Effector memory CD8-positive, alpha-beta T cell (primary cell): ENCODE measurements around the gene DTHD1.

Experiments
- ATAC-seq: fragments of 150-1000 bp; cut with Tn5 transposase; replicated peaks from 2 replicates; pipeline ENCODE4 v1.10.0; 2021; ENCODE audit warnings: mild to moderate bottlenecking, moderate library complexity
- DNase-seq, 3 experiments: peaks; one replicate each; pipeline ENCODE4 v3.0.0; 2021
- H3K27ac Mint-ChIP-seq, 2 donors: one replicate each; pipeline ENCODE4 v1.8.0; 2022; ENCODE audit warnings: mild to moderate bottlenecking in 2 of 2, mixed read lengths in 2 of 2, moderate library complexity in 2 of 2
- H3K27me3 Mint-ChIP-seq, 2 donors: one replicate each; pipeline ENCODE4 v1.8.0; 2022; ENCODE audit warnings: mixed read lengths in 2 of 2
- H3K36me3 Mint-ChIP-seq: one replicate; pipeline ENCODE4 v1.8.0; 2022; ENCODE audit warnings: mild to moderate bottlenecking, moderate library complexity, mixed read lengths; ENCODE audit not compliant: insufficient read depth
- H3K4me1 Mint-ChIP-seq, 2 donors: one replicate each; pipeline ENCODE4 v1.8.0; 2022; ENCODE audit warnings: low read depth in 2 of 2, mixed read lengths in 2 of 2
- H3K4me3 Mint-ChIP-seq, 2 donors: one replicate each; pipeline ENCODE4 v1.8.0; 2022; ENCODE audit warnings: mild to moderate bottlenecking in 2 of 2, mixed read lengths in 2 of 2, moderate library complexity in 2 of 2
- H3K9me3 Mint-ChIP-seq, 2 donors: one replicate each; pipeline ENCODE4 v1.8.0; 2022; ENCODE audit warnings: mixed read lengths in 2 of 2

The DTHD1 gene

GRCh38 chr4:36349938-36350549 is 68.6 kb downstream of the DTHD1 start:
- Mint-ChIP-seq H3K36me3 (no peaks in the 10 kb centered on the region), H3K27me3 (no peaks in the 10 kb centered on the region), H3K27ac (peak overlapping the region in 1 of 2 donors; percentile 89), H3K4me1 (peaks cover 9 to 10% of the 10 kb centered on the region in 2 donors), H3K4me3 (no peak overlapping the region), H3K9me3 (no peaks in the 10 kb centered on the region)
- no peak for ATAC-seq
- DNase-seq = no peak

- H3K27ac Mint-ChIP-seq = peak overlapping the region in 1 of 2 donors; percentile 89
- peak; percentile 83 for ATAC-seq
- H3K4me1 Mint-ChIP-seq = peaks cover 5 to 6% of the 10 kb centered on the region in 2 donors
- H3K4me3 Mint-ChIP-seq = no peak overlapping the region
- H3K9me3 Mint-ChIP-seq = no peaks in the 10 kb centered on the region
- DNase-seq = peak; percentile 63 to 73 (median 63)
- no peaks in the 10 kb centered on the region for H3K27me3 Mint-ChIP-seq
- H3K36me3 Mint-ChIP-seq = no peaks in the 10 kb centered on the region
Observed at GRCh38 chr4:36351082-36351666, 69.8 kb downstream of the DTHD1 start.

- no peak for DNase-seq
- Mint-ChIP-seq H3K4me3 (no peak overlapping the region), H3K27me3 (no peaks in the 10 kb centered on the region), H3K4me1 (peaks cover 3 to 4% of the 10 kb centered on the region in 2 donors), H3K27ac (no peak overlapping the region), H3K9me3 (no peaks in the 10 kb centered on the region), H3K36me3 (no peaks in the 10 kb centered on the region)
- no peak for ATAC-seq
Observed at GRCh38 chr4:36353998-36354397, 72.6 kb downstream of the DTHD1 start.

- Mint-ChIP-seq H3K27me3 (no peaks in the 10 kb centered on the region), H3K4me3 (no peak overlapping the region), H3K9me3 (no peaks in the 10 kb centered on the region), H3K27ac (no peak overlapping the region), H3K36me3 (no peaks in the 10 kb centered on the region), H3K4me1 (no peaks in the 10 kb centered on the region)
- DNase-seq (no peak), ATAC-seq (no peak)
Observed at GRCh38 chr4:36358173-36358572, 76.8 kb downstream of the DTHD1 start.

- DNase-seq = no peak
- H3K9me3 Mint-ChIP-seq = no peaks in the 10 kb centered on the region
- H3K4me3 Mint-ChIP-seq = no peak overlapping the region
- no peak overlapping the region for H3K27ac Mint-ChIP-seq
- no peaks in the 10 kb centered on the region for H3K36me3 Mint-ChIP-seq
- no peak for ATAC-seq
- H3K27me3 Mint-ChIP-seq = no peaks in the 10 kb centered on the region
- H3K4me1 Mint-ChIP-seq = no peaks in the 10 kb centered on the region
Observed at GRCh38 chr4:36360755-36361154, 79.3 kb downstream of the DTHD1 start.

GRCh38 chr4:36363024-36363423 is 81.6 kb downstream of the DTHD1 start:
- Mint-ChIP-seq H3K4me3 (no peak overlapping the region), H3K4me1 (no peaks in the 10 kb centered on the region), H3K27me3 (no peaks in the 10 kb centered on the region), H3K36me3 (no peaks in the 10 kb centered on the region), H3K27ac (no peak overlapping the region), H3K9me3 (no peaks in the 10 kb centered on the region)
- ATAC-seq = no peak
- no peak for DNase-seq

GRCh38 chr4:36374836-36375511 is 93.6 kb downstream of the DTHD1 start:
- Mint-ChIP-seq H3K27me3 (peaks cover 0 to 26% of the 10 kb centered on the region in 2 donors), H3K9me3 (no peaks in the 10 kb centered on the region), H3K4me1 (no peaks in the 10 kb centered on the region), H3K36me3 (no peaks in the 10 kb centered on the region), H3K27ac (no peak overlapping the region), H3K4me3 (no peak overlapping the region)
- DNase-seq (no peak), ATAC-seq (no peak)

- Mint-ChIP-seq H3K4me3 (peak overlapping the region; percentile 33 to 37), H3K27me3 (peaks cover 19 to 23% of the 10 kb centered on the region in 2 donors), H3K4me1 (peaks cover 10 to 19% of the 10 kb centered on the region in 2 donors), H3K27ac (peak overlapping the region; percentile 3 to 79), H3K36me3 (no peaks in the 10 kb centered on the region), H3K9me3 (no peaks in the 10 kb centered on the region)
- peak; percentile 35 to 50 (median 37) for DNase-seq
- ATAC-seq = peak; percentile 90
Observed at GRCh38 chr4:36385951-36386571, 104.6 kb downstream of the DTHD1 start.

GRCh38 chr4:36386691-36387090 is 105.3 kb downstream of the DTHD1 start:
- H3K27me3 Mint-ChIP-seq = peaks cover 19 to 23% of the 10 kb centered on the region in 2 donors
- no peaks in the 10 kb centered on the region for H3K36me3 Mint-ChIP-seq
- no peaks in the 10 kb centered on the region for H3K9me3 Mint-ChIP-seq
- H3K4me1 Mint-ChIP-seq = peaks cover 10 to 19% of the 10 kb centered on the region in 2 donors
- ATAC-seq (no peak), DNase-seq (no peak)
- H3K4me3 Mint-ChIP-seq = peak overlapping the region in 1 of 2 donors; percentile 37
- peak overlapping the region; percentile 3 to 79 for H3K27ac Mint-ChIP-seq

GRCh38 chr4:36388710-36389109 is 107.3 kb downstream of the DTHD1 start:
- Mint-ChIP-seq H3K4me3 (no peak overlapping the region), H3K4me1 (peaks cover 10 to 19% of the 10 kb centered on the region in 2 donors), H3K27ac (no peak overlapping the region), H3K36me3 (no peaks in the 10 kb centered on the region), H3K27me3 (peaks cover 19 to 23% of the 10 kb centered on the region in 2 donors), H3K9me3 (no peaks in the 10 kb centered on the region)
- DNase-seq (no peak), ATAC-seq (no peak)

GRCh38 chr4:36391411-36391810 is 110.0 kb downstream of the DTHD1 start:
- H3K4me3 Mint-ChIP-seq = no peak overlapping the region
- H3K4me1 Mint-ChIP-seq = peaks cover 10 to 13% of the 10 kb centered on the region in 2 donors
- H3K36me3 Mint-ChIP-seq = no peaks in the 10 kb centered on the region
- peaks cover 19 to 23% of the 10 kb centered on the region in 2 donors for H3K27me3 Mint-ChIP-seq
- H3K9me3 Mint-ChIP-seq = no peaks in the 10 kb centered on the region
- no peak overlapping the region for H3K27ac Mint-ChIP-seq
- DNase-seq (no peak), ATAC-seq (no peak)

GRCh38 chr4:36392024-36392423 is 110.6 kb downstream of the DTHD1 start:
- Mint-ChIP-seq H3K9me3 (no peaks in the 10 kb centered on the region), H3K4me3 (no peak overlapping the region), H3K27me3 (peaks cover 19 to 23% of the 10 kb centered on the region in 2 donors), H3K27ac (no peak overlapping the region), H3K36me3 (no peaks in the 10 kb centered on the region), H3K4me1 (peaks cover 7 to 9% of the 10 kb centered on the region in 2 donors)
- no peak for ATAC-seq
- DNase-seq = no peak

- Mint-ChIP-seq H3K27ac (no peak overlapping the region), H3K27me3 (peaks cover 19 to 22% of the 10 kb centered on the region in 2 donors), H3K9me3 (no peaks in the 10 kb centered on the region), H3K4me1 (peaks cover 7 to 9% of the 10 kb centered on the region in 2 donors), H3K36me3 (no peaks in the 10 kb centered on the region), H3K4me3 (no peak overlapping the region)
- ATAC-seq = no peak
- no peak for DNase-seq
Observed at GRCh38 chr4:36392916-36393315, 111.5 kb downstream of the DTHD1 start.
